Lower lobe of right lung (tissue), 2 donors: ENCODE data around the gene NOP16. TPM values are rescaled to one million over a fixed set of nuclear protein-coding genes. Genes with fewer than 3 reads are reported as not detected.

Source experiments
- ATAC-seq, 2 donors: fragments of 200-7000 bp; cut with Tn5 transposase; one replicate each; pipeline ENCODE4 v1.9.1; 2020 to 2022; ENCODE audit warnings: mild to moderate bottlenecking in 2 of 2, moderate library complexity in 2 of 2
- DNase-seq: peaks from one replicate; pipeline ENCODE4 v3.0.0-alpha.2; 2020
- H3K27ac ChIP-seq: fragments of 200-600 bp; one replicate; pipeline ENCODE4 v1.8.0; 2022
- H3K27me3 ChIP-seq: fragments of 200-600 bp; one replicate; pipeline ENCODE4 v1.8.0; 2022; ENCODE audit warnings: low read depth
- H3K36me3 ChIP-seq: fragments of 200-600 bp; one replicate; pipeline ENCODE4 v1.8.0; 2022; ENCODE audit warnings: mild to moderate bottlenecking
- H3K4me1 ChIP-seq: fragments of 200-600 bp; one replicate; pipeline ENCODE4 v1.8.0; 2022
- H3K4me3 ChIP-seq: fragments of 200-600 bp; one replicate; pipeline ENCODE4 v1.8.0; 2022; ENCODE audit warnings: mild to moderate bottlenecking
- H3K9me3 ChIP-seq: fragments of 200-600 bp; one replicate; pipeline ENCODE4 v1.8.0; 2022
- CTCF ChIP-seq: fragments of 200-600 bp; IDR thresholded peaks from one replicate; pipeline ENCODE4 v1.8.0; 2022; ENCODE audit warnings: antibody characterized with exemption, mild to moderate bottlenecking
- intact Hi-C: fragments of 100-400 bp; cut with DNase I; formaldehyde crosslinking; loops from one replicate; pipeline ENCODE4 v1.11.0; 2022
- total RNA-seq: library from RNA; stranded (reverse); fragmentation: NEBNext Ultra II Directional; extraction: Animal tissue kit (Norgen Biotek cat#: 25700); gene quantifications from one replicate; pipeline ENCODE4 v1.2.1, GENCODE V29; 2021
- donor health status: DM: no; HTN: yes; CAD: no; lungs with severe emphysema.

Gene NOP16
- total RNA-seq, 1 donor from 2014 or later = 11.8 TPM

DNA sequence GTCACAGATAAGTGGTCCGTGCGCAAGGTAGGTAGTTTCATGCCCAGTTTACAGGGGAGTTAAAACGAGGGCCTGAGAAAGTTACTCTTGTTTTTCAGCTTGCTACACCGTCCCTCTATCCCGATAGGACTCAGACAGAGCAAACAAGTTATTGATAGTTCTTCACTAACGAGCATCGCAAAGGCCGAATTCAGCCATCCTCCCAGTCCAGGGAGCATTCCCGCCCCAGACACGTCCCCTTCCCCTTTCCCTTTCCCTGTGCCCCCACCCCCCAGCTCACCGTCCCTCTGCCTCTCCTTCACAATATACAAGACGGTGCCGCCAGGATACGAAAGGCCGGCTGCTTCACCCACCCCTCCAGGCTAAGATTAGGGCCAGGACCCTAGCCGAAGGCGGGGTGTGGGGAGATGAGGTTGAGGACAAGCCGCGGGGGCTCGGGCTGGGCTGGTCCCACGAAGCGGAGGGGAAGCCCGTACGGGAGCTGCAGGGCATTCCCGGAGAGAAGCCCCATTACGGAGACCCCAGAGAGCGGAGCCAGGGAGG lies 27.4 kb downstream of the NOP16 start:
- Histone ChIP-seq H3K4me1 (peaks cover 31% of the 10 kb centered on the region), H3K4me3 (peak overlapping the region; percentile 94), H3K27me3 (no peaks in the 10 kb centered on the region), H3K27ac (peak overlapping the region; percentile 83), H3K9me3 (no peaks in the 10 kb centered on the region), H3K36me3 (peaks cover 33% of the 10 kb centered on the region)
- ATAC-seq = peak; percentile 10 to 20
- intact Hi-C loops = no loop called here
- no peak for TF ChIP-seq CTCF
- no peak for DNase-seq

DNA sequence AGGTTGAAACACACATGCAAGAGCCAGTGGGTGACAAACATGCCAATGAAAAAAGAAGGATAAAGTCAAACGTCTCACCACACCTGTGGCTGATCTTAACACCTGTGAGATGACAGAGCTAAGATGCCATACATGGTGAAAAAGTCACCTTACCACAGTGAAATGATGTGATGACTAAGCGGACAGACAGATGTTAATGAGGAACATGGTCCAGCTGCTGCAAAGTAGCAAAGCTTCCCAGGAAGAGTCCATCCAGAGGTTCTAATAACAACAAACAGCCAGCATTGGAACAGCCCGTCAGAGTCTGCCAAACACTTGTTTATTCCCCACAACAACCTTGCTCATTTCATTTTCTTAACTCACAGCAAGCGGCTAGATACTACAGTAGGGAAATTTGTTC lies 28.7 kb downstream of the NOP16 start:
- peaks cover 46% of the 10 kb centered on the region for H3K36me3 ChIP-seq
- intact Hi-C loops = no loop called here
- no peak for TF ChIP-seq CTCF
- no peak for DNase-seq
- H3K4me1 ChIP-seq = peaks cover 25% of the 10 kb centered on the region
- ATAC-seq = no peak
- H3K27ac ChIP-seq = no peak overlapping the region
- no peak overlapping the region for H3K4me3 ChIP-seq
- H3K9me3 ChIP-seq = no peaks in the 10 kb centered on the region
- no peaks in the 10 kb centered on the region for H3K27me3 ChIP-seq

GRCh38 chr5:176356179-176356566 lies 32.2 kb downstream of the NOP16 start:
- H3K36me3 ChIP-seq = peaks cover 81% of the 10 kb centered on the region
- intact Hi-C loops = no loop called here
- DNase-seq (no peak), ATAC-seq (no peak)
- peaks cover 17% of the 10 kb centered on the region for H3K4me1 ChIP-seq
- H3K9me3 ChIP-seq = no peaks in the 10 kb centered on the region
- no peak overlapping the region for H3K4me3 ChIP-seq
- TF ChIP-seq CTCF = no peak
- no peak overlapping the region for H3K27ac ChIP-seq
- H3K27me3 ChIP-seq = no peaks in the 10 kb centered on the region

DNA sequence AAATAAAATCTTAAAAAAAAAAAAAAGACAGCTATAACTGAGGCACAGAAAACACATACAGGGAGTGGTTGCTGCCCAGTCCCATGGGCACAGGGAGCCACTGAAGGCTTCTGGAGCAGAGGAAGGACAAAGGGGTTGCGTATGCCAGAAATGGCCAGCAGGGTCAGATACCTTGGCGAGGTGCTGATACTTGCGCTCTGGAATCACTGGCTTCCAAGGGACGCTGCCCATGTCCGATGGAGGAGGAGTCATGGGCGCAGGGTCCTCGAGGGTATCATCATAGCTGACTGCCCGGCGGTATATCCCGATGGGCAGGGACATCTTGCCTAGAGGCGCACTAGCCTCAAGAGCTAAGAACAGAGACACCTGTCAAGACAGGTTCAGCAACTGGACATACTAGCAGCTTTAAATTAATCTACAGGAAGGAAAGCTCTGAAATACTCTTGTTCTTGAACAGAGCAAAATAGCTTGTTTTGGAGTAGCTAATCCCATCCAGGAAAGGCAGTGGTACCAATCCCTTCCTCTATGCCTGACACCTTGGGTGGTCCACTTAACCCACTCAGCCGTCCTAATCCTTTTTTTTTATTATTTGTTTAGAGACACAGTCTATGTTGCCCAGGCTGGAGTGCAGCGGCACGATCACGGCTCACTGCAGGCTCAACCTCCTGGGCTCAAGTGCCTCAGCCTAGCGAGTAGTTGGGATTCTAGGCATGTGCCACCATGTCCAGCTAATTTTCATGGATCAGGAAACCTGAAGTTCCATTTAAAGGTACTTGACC lies 32.8 kb downstream of the NOP16 start:
- no peak for ATAC-seq
- H3K9me3 ChIP-seq = no peaks in the 10 kb centered on the region
- intact Hi-C loops = no loop called here
- no peak for DNase-seq
- H3K4me3 ChIP-seq = no peak overlapping the region
- no peak for TF ChIP-seq CTCF
- no peaks in the 10 kb centered on the region for H3K27me3 ChIP-seq
- H3K36me3 ChIP-seq = peaks cover 87% of the 10 kb centered on the region
- no peak overlapping the region for H3K27ac ChIP-seq
- peaks cover 16% of the 10 kb centered on the region for H3K4me1 ChIP-seq

GRCh38 chr5:176353533-176353932 lies 34.9 kb downstream of the NOP16 start:
- no peaks in the 10 kb centered on the region for H3K27me3 ChIP-seq
- peaks cover 100% of the 10 kb centered on the region for H3K36me3 ChIP-seq
- DNase-seq (no peak), ATAC-seq (no peak)
- intact Hi-C loops = no loop called here
- H3K9me3 ChIP-seq = no peaks in the 10 kb centered on the region
- H3K4me1 ChIP-seq = peaks cover 3% of the 10 kb centered on the region
- H3K27ac ChIP-seq = no peak overlapping the region
- H3K4me3 ChIP-seq = no peak overlapping the region
- no peak for TF ChIP-seq CTCF
